ENCODE data around the gene QSOX2.

QSOX2 gene

DNA sequence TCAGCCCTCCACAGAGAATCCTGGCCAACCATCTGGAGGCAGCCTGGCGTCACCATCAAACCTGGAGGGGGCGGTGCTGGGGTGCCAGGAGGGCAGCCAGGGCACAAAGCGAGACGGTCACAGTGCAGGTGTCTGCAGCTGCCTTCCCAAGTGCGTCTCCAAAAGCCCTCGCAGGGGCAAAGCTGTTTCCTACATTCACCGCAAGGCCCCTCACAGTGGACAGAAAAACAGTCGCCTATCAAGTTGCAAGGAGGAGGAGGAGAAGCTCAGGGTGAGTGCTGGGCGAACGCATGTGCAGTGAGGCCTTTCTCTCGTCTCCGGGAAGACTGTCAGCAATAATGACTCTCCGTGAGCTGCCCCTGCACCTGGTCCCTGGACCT is 22.7 kb downstream of the QSOX2 start:
- H3K27me3 ChIP-seq (replicated peaks; ENCODE audit: control insufficient read depth, insufficient read depth, low read length, poor library complexity, severe bottlenecking), result no peaks in the 10 kb centered on the region
- DNase-seq, result no peak
- H3K27ac ChIP-seq (ENCODE audit: insufficient read depth, low read length, poor library complexity, severe bottlenecking), result no peak overlapping the region
- no peak overlapping the region for H3K4me3 ChIP-seq (ENCODE audit: insufficient read depth, low read depth, low read length, poor library complexity, severe bottlenecking)
- peaks cover 46% of the 10 kb centered on the region for H3K36me3 ChIP-seq (ENCODE audit: control insufficient read depth, insufficient read depth, low read length)
- peaks cover 7% of the 10 kb centered on the region for H3K4me1 ChIP-seq (ENCODE audit: control insufficient read depth, insufficient read depth, low read length, poor library complexity, severe bottlenecking)
- no peaks in the 10 kb centered on the region for H3K9me3 ChIP-seq (ENCODE audit: control insufficient read depth, low read length)

DNA sequence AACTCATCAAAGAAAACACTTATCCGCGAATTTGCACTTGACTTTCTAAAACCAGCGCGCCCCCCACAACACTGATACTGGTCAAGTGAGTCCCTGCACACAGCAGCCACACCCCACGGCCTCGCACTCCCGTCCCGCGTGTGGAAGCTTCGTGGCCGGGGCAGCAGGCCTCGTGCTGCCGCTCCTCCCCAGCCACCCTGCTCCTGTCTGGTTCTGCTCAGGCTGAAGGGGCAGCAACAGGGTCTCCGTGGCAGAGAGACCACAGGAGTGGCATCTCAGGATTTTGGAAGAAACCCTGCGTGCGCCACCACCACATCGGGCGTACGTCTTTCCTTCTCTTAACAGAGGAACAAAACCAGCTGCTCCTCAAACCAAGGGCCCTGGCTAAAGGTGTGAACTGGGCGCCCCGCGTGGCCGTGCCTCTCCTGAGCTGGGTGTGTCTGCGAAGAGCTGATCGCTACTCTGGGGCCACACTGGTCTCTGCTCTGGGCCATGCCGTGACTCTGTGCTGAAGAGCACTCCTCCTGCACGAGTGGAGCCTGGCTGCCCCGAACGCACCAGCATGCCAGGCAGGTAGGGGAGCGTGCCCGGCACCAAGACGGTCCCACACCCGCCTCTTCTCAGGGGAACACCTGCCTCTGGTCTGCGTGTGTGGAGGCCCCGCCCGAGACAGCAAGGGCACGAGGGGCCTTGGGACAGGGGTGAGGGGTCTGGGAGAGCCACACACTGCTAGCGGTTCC is 23.3 kb downstream of the QSOX2 start:
- no peaks in the 10 kb centered on the region for H3K27me3 ChIP-seq (replicated peaks; ENCODE audit: control insufficient read depth, insufficient read depth, low read length, poor library complexity, severe bottlenecking)
- H3K9me3 ChIP-seq (ENCODE audit: control insufficient read depth, low read length), result no peaks in the 10 kb centered on the region
- H3K27ac ChIP-seq (ENCODE audit: insufficient read depth, low read length, poor library complexity, severe bottlenecking), result no peak overlapping the region
- H3K36me3 ChIP-seq (ENCODE audit: control insufficient read depth, insufficient read depth, low read length), result peaks cover 47% of the 10 kb centered on the region
- no peak overlapping the region for H3K4me3 ChIP-seq (ENCODE audit: insufficient read depth, low read depth, low read length, poor library complexity, severe bottlenecking)
- peaks cover 7% of the 10 kb centered on the region for H3K4me1 ChIP-seq (ENCODE audit: control insufficient read depth, insufficient read depth, low read length, poor library complexity, severe bottlenecking)
- no peak for DNase-seq

DNA sequence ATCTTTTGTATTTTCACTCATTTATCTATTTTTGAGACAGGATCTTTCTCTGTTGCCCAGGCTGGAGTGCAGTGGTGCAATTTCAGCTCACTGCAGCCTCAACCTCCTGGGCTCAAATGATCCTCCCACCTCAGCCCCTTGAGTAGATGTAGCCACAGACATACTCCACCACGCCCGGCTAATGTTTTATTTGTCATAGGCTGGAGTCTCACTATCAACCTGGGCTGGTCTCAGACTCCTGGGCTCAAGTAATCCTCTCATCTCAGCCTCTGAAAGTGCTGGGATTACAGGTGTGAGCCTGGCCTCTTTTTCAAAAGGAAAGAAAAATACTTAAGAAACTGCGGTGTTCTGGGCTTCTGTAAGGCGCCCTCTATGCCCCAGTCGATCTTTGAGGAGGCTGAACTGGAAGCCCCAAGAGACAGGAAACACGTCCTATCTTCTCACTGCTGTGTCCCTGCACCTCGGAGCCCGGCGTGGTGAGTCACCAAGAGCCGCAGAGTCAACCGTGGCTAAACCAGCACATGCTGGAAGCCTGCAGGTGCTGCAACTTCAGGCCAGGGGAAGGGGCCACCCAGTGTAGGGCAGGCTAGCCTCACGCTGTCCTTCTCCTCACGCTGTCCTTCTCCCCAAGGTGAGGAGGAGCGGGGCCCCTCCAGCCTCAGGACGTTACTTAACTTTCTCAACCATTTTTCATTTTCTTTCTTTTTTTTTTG is 25.4 kb downstream of the QSOX2 start:
- Histone ChIP-seq H3K9me3 (ENCODE audit: control insufficient read depth, low read length) (no peaks in the 10 kb centered on the region), H3K36me3 (ENCODE audit: control insufficient read depth, insufficient read depth, low read length) (peaks cover 58% of the 10 kb centered on the region)

DNA sequence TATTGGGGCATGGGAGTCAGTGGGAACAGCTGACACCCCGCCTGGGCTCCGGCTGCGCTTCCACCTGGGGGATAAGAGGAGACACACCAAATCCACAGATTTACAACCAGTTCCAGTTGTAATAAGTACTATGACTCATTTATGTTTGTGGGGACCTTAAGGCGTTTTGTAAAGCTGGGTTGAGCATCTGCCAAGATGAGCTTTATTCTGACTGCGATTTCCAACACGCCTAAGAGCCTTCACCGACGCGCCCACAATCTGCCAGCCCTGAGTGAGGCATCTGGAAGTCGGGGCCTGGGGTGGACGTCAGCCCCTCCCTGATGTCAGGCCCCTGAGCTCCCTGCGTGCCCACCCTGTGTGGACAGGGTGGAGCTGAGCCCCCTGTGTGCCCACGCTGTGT is 26.3 kb downstream of the QSOX2 start:
- no peaks in the 10 kb centered on the region for H3K9me3 ChIP-seq (ENCODE audit: control insufficient read depth, low read length)
- peaks cover 5% of the 10 kb centered on the region for H3K4me1 ChIP-seq (ENCODE audit: control insufficient read depth, insufficient read depth, low read length, poor library complexity, severe bottlenecking)
- no peak overlapping the region for H3K27ac ChIP-seq (ENCODE audit: insufficient read depth, low read length, poor library complexity, severe bottlenecking)
- H3K4me3 ChIP-seq (ENCODE audit: insufficient read depth, low read depth, low read length, poor library complexity, severe bottlenecking), result no peak overlapping the region
- peaks cover 67% of the 10 kb centered on the region for H3K36me3 ChIP-seq (ENCODE audit: control insufficient read depth, insufficient read depth, low read length)
- no peaks in the 10 kb centered on the region for H3K27me3 ChIP-seq (replicated peaks; ENCODE audit: control insufficient read depth, insufficient read depth, low read length, poor library complexity, severe bottlenecking)
- DNase-seq, result no peak

More for the DNA sequence above, 25.4 kb downstream of the QSOX2 start:
- peak in 1 of 3 donors; percentile 44 for DNase-seq
- Histone ChIP-seq H3K27me3 (replicated peaks; ENCODE audit: control insufficient read depth, insufficient read depth, low read length, poor library complexity, severe bottlenecking) (no peaks in the 10 kb centered on the region), H3K4me1 (ENCODE audit: control insufficient read depth, insufficient read depth, low read length, poor library complexity, severe bottlenecking) (peaks cover 7% of the 10 kb centered on the region), H3K4me3 (ENCODE audit: insufficient read depth, low read depth, low read length, poor library complexity, severe bottlenecking) (no peak overlapping the region), H3K27ac (ENCODE audit: insufficient read depth, low read length, poor library complexity, severe bottlenecking) (no peak overlapping the region)

DNA sequence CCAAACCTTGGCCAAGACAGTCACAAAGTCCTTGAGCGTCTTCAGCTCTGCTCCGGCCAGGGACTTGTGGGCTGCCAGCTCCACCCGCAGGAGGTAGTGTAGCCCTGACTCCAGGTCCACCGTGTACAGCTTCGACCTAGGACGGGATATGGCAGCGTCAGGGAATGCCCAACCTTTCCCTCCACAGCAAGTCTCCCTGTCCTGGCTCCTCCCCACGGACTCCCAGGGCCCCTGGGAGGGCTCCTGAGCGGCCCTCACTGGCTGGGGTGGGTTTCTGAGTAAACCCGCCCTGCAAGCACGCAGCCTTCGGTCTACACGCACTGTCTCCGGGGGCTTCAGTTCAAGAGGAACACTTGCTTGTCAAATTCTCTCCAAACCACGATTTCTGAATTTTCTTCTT is 26.9 kb downstream of the QSOX2 start:
- H3K27me3 ChIP-seq (replicated peaks; ENCODE audit: control insufficient read depth, insufficient read depth, low read length, poor library complexity, severe bottlenecking), result no peaks in the 10 kb centered on the region
- no peak overlapping the region for H3K27ac ChIP-seq (ENCODE audit: insufficient read depth, low read length, poor library complexity, severe bottlenecking)
- no peak overlapping the region for H3K4me3 ChIP-seq (ENCODE audit: insufficient read depth, low read depth, low read length, poor library complexity, severe bottlenecking)
- H3K9me3 ChIP-seq (ENCODE audit: control insufficient read depth, low read length), result no peaks in the 10 kb centered on the region
- H3K4me1 ChIP-seq (ENCODE audit: control insufficient read depth, insufficient read depth, low read length, poor library complexity, severe bottlenecking), result no peaks in the 10 kb centered on the region
- DNase-seq, result no peak
- H3K36me3 ChIP-seq (ENCODE audit: control insufficient read depth, insufficient read depth, low read length), result peaks cover 66% of the 10 kb centered on the region

DNA sequence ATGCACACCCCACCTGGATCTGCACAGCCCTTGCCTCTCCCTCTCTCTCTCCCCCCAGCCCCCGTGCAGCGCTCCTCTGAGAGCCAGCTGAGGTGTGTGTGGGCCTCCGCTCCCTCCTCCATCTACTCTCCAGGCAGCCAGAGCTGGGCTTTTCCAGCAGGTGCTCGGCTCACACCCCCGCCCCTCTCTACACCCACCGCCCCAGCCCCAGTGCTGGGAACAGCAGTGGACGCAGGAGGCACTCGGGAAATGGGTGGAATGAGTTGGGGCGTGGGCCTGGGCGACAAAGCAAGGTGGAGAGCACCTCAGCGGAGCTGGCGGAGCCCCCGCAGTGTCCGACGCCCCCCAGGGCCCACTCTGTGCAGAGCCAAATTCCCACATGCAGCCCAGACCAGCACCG is 27.3 kb downstream of the QSOX2 start:
- H3K9me3 ChIP-seq (ENCODE audit: control insufficient read depth, low read length), result no peaks in the 10 kb centered on the region
- peaks cover 67% of the 10 kb centered on the region for H3K36me3 ChIP-seq (ENCODE audit: control insufficient read depth, insufficient read depth, low read length)
- H3K27ac ChIP-seq (ENCODE audit: insufficient read depth, low read length, poor library complexity, severe bottlenecking), result no peak overlapping the region
- no peak for DNase-seq
- H3K27me3 ChIP-seq (replicated peaks; ENCODE audit: control insufficient read depth, insufficient read depth, low read length, poor library complexity, severe bottlenecking), result no peaks in the 10 kb centered on the region
- no peak overlapping the region for H3K4me3 ChIP-seq (ENCODE audit: insufficient read depth, low read depth, low read length, poor library complexity, severe bottlenecking)
- H3K4me1 ChIP-seq (ENCODE audit: control insufficient read depth, insufficient read depth, low read length, poor library complexity, severe bottlenecking), result no peaks in the 10 kb centered on the region

DNA sequence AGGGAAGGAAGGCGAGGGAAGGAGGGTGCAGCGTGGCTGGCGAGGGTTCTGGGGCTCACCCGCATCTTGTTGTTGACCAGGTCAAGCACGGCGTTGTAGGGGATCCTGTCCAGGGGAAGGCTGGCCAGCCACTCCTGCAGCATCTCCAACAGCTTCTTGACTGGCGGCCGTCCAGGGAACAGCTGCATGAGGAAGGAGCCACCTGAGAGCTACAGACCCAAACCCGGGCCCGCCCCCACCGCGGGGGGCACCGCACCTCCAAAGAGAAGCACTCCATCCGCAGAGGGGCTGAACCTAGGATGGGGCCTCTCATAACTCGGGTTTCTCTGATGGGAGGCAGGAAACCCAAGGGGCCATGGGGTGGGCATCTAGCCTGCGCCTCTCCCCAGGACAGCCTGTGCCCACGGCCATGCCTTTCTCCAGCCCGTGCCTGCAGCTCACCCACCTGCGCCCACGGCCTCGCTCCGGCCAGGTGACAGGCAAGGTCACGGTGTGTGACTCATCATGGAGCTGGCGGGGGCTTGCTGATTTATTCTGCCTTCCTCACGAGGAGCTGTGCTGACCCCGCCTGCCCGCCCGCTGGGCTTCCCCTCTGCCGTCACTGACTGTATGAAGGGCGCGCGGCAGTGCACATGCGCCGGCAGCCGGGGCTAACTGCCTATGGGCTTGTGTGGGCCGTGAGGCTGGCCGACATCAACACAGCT is 28.9 kb downstream of the QSOX2 start:
- Histone ChIP-seq H3K4me3 (ENCODE audit: insufficient read depth, low read depth, low read length, poor library complexity, severe bottlenecking) (no peak overlapping the region), H3K27me3 (replicated peaks; ENCODE audit: control insufficient read depth, insufficient read depth, low read length, poor library complexity, severe bottlenecking) (no peaks in the 10 kb centered on the region), H3K9me3 (ENCODE audit: control insufficient read depth, low read length) (no peaks in the 10 kb centered on the region), H3K36me3 (ENCODE audit: control insufficient read depth, insufficient read depth, low read length) (peaks cover 54% of the 10 kb centered on the region), H3K27ac (ENCODE audit: insufficient read depth, low read length, poor library complexity, severe bottlenecking) (no peak overlapping the region), H3K4me1 (ENCODE audit: control insufficient read depth, insufficient read depth, low read length, poor library complexity, severe bottlenecking) (no peaks in the 10 kb centered on the region)
- DNase-seq, result no peak

DNA sequence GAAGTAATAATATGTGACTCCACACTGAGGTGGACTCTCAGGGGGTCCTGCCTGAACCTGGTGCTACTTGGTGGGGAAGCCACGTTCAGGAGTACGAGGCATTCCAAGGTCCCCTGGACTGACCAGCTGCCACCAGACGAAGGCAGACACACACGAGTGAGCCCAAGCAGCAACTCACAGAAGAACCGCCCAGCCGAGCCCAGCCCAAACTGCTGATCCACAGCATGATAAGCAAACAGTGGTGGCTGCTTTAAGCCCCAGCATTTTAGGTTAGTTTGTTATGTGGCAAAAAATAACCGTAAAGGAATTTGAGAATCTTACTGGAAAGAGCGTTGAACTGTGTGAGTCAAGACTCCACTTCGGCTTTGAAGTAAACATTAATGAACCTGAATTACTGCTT is 31.9 kb downstream of the QSOX2 start:
- no peak overlapping the region for H3K27ac ChIP-seq (ENCODE audit: insufficient read depth, low read length, poor library complexity, severe bottlenecking)
- H3K4me1 ChIP-seq (ENCODE audit: control insufficient read depth, insufficient read depth, low read length, poor library complexity, severe bottlenecking), result no peaks in the 10 kb centered on the region
- H3K4me3 ChIP-seq (ENCODE audit: insufficient read depth, low read depth, low read length, poor library complexity, severe bottlenecking), result no peak overlapping the region
- peaks cover 59% of the 10 kb centered on the region for H3K36me3 ChIP-seq (ENCODE audit: control insufficient read depth, insufficient read depth, low read length)
- H3K27me3 ChIP-seq (replicated peaks; ENCODE audit: control insufficient read depth, insufficient read depth, low read length, poor library complexity, severe bottlenecking), result no peaks in the 10 kb centered on the region
- DNase-seq, result no peak
- H3K9me3 ChIP-seq (ENCODE audit: control insufficient read depth, low read length), result no peaks in the 10 kb centered on the region

DNA sequence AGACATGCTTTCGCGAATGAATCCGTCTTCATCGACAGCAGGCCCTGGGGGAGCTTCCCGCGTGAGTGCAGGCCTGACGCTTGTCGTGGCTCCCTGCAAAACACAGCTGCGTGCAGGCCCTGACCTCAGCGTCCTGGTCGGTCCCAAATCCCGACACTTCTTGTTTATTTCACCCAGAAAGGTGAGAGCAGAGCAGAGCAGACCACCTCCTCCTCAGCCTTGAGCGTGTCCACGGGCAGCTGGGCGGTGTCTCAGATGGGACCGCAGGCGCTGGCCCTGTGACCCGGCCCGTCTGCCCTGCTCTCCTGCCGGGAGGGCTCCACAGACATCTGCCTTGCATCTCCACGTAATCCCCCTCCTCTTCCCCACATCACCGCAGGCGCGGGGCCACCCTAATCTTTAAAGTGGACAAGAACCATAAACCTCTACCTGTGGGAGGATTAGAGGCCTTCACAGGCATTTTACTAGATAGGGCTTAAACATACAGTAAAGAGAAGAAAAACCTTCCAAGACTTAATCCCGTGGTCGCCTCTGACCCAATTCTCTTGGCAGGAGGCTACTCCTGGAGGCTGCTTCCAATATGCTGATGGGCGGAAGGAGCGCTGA is 33.2 kb downstream of the QSOX2 start:
- Histone ChIP-seq H3K27ac (ENCODE audit: insufficient read depth, low read length, poor library complexity, severe bottlenecking) (no peak overlapping the region), H3K9me3 (ENCODE audit: control insufficient read depth, low read length) (no peaks in the 10 kb centered on the region), H3K36me3 (ENCODE audit: control insufficient read depth, insufficient read depth, low read length) (peaks cover 52% of the 10 kb centered on the region), H3K4me3 (ENCODE audit: insufficient read depth, low read depth, low read length, poor library complexity, severe bottlenecking) (no peak overlapping the region), H3K4me1 (ENCODE audit: control insufficient read depth, insufficient read depth, low read length, poor library complexity, severe bottlenecking) (no peaks in the 10 kb centered on the region), H3K27me3 (replicated peaks; ENCODE audit: control insufficient read depth, insufficient read depth, low read length, poor library complexity, severe bottlenecking) (no peaks in the 10 kb centered on the region)
- no peak for DNase-seq
